Measurements from ENCODE around the gene FAM24B.

- TF ChIP-seq CTCF (IDR thresholded peaks at IDR 0.05) (no peak), POLR2A (IDR thresholded peaks at IDR 0.05) (no peak), EP300 (IDR thresholded peaks at IDR 0.05) (no peak)
These were observed 30.3 kb downstream of the FAM24B start for GRCh38 chr10:122849090-122849489.

Data from tibial nerve (tissue), 4 donors.